Colonic mucosa (tissue), 4 donors: Measurements from ENCODE around the gene PDZD4. TPM values are rescaled to one million over a fixed set of nuclear protein-coding genes. Genes with fewer than 3 reads are reported as not detected.

Experiments
- DNase-seq: peaks from one replicate; pipeline ENCODE4 v3.0.0-alpha.2; 2020
- H3K27ac ChIP-seq: fragments of 200-600 bp; one replicate; pipeline ENCODE4 v1.8.0; 2021
- H3K27me3 ChIP-seq: fragments of 200-600 bp; one replicate; pipeline ENCODE4 v1.8.0; 2021
- H3K36me3 ChIP-seq: fragments of 200-600 bp; one replicate; pipeline ENCODE4 v1.8.0; 2021
- H3K4me1 ChIP-seq: fragments of 200-600 bp; one replicate; pipeline ENCODE4 v1.8.0; 2021; ENCODE audit warnings: mild to moderate bottlenecking
- H3K4me3 ChIP-seq: fragments of 200-600 bp; one replicate; pipeline ENCODE4 v1.8.0; 2021
- H3K9ac ChIP-seq, 2 donors: one replicate each; pipeline ENCODE4 v1.7.0; 2013; ENCODE audit warnings: control low read depth in 2 of 2, low read depth in 2 of 2, low read length in 2 of 2
- H3K9me3 ChIP-seq: fragments of 200-600 bp; one replicate; pipeline ENCODE4 v1.8.0; 2021
- intact Hi-C: fragments of 100-400 bp; cut with DNase I; formaldehyde crosslinking; loops from one replicate; pipeline ENCODE4 v1.14.1; 2022
- total RNA-seq, 2 donors: library from RNA; stranded (reverse); fragmentation: NEBNext Ultra II Directional in 1 of 2; extraction: Animal tissue kit (Norgen Biotek cat#: 25700) in 1 of 2; gene quantifications; one replicate each; pipeline ENCODE4 v1.2.1, GENCODE V29; 2021
- TF ChIP-seq, protein P1 (sequence below): fragments of 200-600 bp; IDR thresholded peaks from one replicate; pipeline ENCODE4 v1.8.0; 2022; ENCODE audit warnings: antibody characterized with exemption, mild to moderate bottlenecking
- donor health status: healthy.
- donor health status: DM: no; HTN: no; CAD: no.
- donor health status: DM: no; HTN: no; CAD: no.

PDZD4 gene
- total RNA-seq, 2 donors from 2014 or later = 1.5 to 3.2 TPM

DNA sequence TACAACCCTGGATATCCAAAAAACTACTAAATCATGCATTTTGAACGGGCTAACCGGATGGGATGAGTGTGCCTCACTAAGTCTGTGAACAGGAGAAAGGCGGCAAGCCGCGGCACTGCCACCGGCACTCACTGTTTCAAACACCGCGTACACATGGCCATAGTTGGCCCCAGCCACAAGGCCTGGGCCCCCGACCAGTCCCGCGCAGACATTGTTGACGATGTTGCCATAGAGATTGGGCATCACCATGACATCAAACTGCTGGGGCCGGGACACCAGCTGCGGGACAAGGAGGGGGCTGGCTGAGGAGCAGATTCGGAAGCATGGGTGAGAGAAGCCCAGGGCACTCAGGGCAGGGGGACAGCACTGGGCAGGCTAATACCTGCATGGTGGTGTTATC lies 43.7 kb downstream of the PDZD4 start:
- Histone ChIP-seq H3K36me3 (no peaks in the 10 kb centered on the region), H3K4me1 (no peaks in the 10 kb centered on the region), H3K27me3 (no peaks in the 10 kb centered on the region), H3K9ac (no peak overlapping the region), H3K4me3 (no peak overlapping the region), H3K27ac (no peak overlapping the region), H3K9me3 (no peaks in the 10 kb centered on the region)
- no peak for DNase-seq
- intact Hi-C loops = no loop called here
- TF ChIP-seq, protein P1, sequence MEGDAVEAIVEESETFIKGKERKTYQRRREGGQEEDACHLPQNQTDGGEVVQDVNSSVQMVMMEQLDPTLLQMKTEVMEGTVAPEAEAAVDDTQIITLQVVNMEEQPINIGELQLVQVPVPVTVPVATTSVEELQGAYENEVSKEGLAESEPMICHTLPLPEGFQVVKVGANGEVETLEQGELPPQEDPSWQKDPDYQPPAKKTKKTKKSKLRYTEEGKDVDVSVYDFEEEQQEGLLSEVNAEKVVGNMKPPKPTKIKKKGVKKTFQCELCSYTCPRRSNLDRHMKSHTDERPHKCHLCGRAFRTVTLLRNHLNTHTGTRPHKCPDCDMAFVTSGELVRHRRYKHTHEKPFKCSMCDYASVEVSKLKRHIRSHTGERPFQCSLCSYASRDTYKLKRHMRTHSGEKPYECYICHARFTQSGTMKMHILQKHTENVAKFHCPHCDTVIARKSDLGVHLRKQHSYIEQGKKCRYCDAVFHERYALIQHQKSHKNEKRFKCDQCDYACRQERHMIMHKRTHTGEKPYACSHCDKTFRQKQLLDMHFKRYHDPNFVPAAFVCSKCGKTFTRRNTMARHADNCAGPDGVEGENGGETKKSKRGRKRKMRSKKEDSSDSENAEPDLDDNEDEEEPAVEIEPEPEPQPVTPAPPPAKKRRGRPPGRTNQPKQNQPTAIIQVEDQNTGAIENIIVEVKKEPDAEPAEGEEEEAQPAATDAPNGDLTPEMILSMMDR = no peak

DNA sequence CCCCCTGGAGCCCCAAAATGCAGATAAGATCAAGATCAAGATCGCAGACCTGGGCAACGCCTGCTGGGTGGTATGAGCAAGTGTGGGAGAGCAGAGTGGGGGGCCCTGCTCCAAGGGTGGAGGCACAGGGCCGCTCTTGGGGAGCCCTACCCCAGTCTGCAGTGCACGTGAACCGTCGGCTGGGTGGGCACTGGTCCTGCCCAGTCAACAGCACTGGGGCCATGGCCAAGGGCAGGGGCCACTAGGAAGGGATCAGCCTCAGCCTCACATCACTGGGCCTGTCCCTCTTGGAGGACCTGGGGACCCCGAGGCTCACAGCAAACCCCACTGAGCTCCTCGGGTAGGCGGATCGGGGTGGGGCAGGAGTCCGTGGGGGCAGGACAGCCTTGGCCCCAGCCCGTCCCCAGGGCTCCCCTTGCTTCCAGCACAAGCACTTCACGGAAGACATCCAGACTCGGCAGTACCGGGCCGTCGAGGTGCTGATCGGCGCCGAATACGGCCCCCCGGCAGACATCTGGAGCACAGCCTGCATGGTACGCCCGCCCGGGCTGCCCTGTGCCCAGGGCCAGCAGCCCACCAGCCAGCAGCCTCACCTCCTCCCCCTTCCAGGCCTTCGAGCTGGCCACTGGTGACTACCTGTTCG lies 45.9 kb downstream of the PDZD4 start:
- Histone ChIP-seq H3K9me3 (no peaks in the 10 kb centered on the region), H3K4me1 (no peaks in the 10 kb centered on the region), H3K9ac (no peak overlapping the region), H3K27me3 (peaks cover 6% of the 10 kb centered on the region), H3K27ac (no peak overlapping the region), H3K4me3 (no peak overlapping the region), H3K36me3 (no peaks in the 10 kb centered on the region)
- TF ChIP-seq, protein P1 = no peak
- DNase-seq = no peak
- intact Hi-C loops = no loop called here

DNA sequence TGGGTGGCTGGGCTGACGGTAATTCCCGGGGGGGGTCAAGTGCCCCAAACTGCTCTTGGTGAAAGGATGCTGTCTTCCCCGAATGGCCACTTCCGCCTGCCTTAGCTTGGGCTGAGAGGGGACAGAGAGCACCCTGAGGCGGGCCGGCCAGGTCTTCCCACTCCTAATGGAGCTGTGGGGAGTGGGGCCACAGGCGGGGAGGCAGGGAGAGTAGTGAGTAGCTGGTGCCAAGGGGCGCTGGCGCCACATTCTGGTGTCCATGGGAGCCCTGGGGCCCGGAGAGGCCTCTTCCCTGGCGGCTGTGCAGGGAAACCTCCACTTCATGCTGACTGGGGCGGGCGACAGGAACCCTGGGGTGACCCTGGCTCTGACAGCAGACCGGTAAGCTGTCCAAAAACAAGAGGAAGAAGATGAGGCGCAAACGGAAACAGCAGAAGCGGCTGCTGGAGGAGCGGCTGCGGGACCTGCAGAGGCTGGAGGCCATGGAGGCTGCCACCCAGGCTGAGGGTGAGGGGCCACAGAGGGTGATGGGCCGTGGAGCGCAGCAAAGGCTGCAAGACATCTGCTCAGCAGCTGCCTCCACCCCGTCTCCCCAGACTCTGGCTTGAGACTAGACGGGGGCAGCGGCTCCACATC lies 46.8 kb downstream of the PDZD4 start:
- Histone ChIP-seq H3K4me1 (no peaks in the 10 kb centered on the region), H3K9ac (no peak overlapping the region), H3K27ac (no peak overlapping the region), H3K36me3 (no peaks in the 10 kb centered on the region), H3K27me3 (peaks cover 6% of the 10 kb centered on the region), H3K4me3 (no peak overlapping the region), H3K9me3 (no peaks in the 10 kb centered on the region)
- TF ChIP-seq, protein P1 = no peak
- intact Hi-C loops = no loop called here
- DNase-seq = no peak

DNA sequence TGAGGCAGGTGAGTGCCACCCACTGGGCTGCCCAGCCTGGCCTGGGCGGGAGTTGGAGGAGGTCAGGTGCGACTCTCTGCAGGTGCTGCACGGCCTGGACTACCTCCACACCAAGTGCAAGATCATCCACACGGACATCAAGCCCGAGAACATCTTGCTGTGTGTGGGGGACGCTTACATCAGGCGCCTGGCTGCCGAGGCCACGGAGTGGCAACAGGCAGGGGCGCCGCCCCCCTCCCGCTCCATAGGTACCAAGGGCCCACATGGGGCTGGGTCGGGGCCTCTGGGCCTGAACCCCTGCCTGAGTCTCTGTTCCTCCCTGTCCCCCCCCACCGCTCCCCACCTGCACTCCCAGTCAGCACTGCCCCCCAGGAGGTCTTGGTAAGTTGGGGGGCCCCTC lies 47.5 kb downstream of the PDZD4 start:
- H3K27ac ChIP-seq = no peak overlapping the region
- H3K27me3 ChIP-seq = peaks cover 6% of the 10 kb centered on the region
- no peaks in the 10 kb centered on the region for H3K4me1 ChIP-seq
- H3K9me3 ChIP-seq = no peaks in the 10 kb centered on the region
- no peak for DNase-seq
- TF ChIP-seq, protein P1 = no peak
- H3K9ac ChIP-seq = no peak overlapping the region
- no peak overlapping the region for H3K4me3 ChIP-seq
- H3K36me3 ChIP-seq = no peaks in the 10 kb centered on the region
- intact Hi-C loops = no loop called here

DNA sequence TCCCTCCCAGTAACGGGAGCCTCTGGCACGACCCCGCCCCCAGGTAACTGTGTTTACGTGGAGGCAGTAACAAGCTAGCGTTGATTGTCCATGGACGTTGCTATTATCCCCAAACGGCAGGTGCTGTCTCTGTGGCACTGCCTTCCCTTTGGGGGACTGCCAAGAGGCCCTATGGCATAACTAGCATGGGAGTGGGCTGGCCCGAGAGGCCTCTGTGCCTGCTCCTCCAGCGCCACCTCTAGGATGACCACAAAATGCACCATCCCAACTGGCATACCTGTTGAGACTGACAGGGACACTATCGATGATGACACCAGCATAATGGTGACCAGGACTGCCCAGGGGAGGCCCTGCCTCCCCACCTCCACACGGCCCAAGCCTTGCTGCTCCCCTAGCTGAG lies 48.0 kb downstream of the PDZD4 start:
- H3K9ac ChIP-seq = no peak overlapping the region
- H3K4me3 ChIP-seq = no peak overlapping the region
- H3K9me3 ChIP-seq = no peaks in the 10 kb centered on the region
- no peak for DNase-seq
- peaks cover 6% of the 10 kb centered on the region for H3K27me3 ChIP-seq
- H3K27ac ChIP-seq = no peak overlapping the region
- no peaks in the 10 kb centered on the region for H3K4me1 ChIP-seq
- intact Hi-C loops = no loop called here
- no peaks in the 10 kb centered on the region for H3K36me3 ChIP-seq
- TF ChIP-seq, protein P1 = no peak
